ENCODE measurements around the gene PTGFRN.
"Not testable (repeated sequence)": the region's sequence is repeated elsewhere in the genome, so short reads cannot be mapped to it uniquely, and the experiment has no call there.

Gene PTGFRN

DNA sequence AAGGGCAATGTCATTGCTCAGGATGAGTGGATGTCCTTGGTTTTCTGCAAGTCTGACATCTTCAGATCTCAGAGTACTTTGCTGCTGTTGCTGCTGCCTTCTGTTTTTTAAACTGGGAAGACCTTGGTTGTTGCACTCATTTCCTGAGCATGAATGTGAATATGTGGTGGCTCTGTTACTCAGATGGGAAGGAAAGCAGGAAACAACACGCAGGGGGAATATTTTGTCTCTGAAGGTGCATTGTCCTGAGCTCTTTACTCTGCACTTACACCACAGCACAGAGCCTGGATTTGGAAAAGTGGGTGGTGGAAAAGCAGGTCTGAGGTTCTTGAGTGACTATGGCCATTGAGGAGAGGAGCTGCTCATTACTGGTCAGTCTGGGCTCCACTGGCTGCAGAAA lies 36.3 kb downstream of the PTGFRN start:
- no peak for DNase-seq

DNA sequence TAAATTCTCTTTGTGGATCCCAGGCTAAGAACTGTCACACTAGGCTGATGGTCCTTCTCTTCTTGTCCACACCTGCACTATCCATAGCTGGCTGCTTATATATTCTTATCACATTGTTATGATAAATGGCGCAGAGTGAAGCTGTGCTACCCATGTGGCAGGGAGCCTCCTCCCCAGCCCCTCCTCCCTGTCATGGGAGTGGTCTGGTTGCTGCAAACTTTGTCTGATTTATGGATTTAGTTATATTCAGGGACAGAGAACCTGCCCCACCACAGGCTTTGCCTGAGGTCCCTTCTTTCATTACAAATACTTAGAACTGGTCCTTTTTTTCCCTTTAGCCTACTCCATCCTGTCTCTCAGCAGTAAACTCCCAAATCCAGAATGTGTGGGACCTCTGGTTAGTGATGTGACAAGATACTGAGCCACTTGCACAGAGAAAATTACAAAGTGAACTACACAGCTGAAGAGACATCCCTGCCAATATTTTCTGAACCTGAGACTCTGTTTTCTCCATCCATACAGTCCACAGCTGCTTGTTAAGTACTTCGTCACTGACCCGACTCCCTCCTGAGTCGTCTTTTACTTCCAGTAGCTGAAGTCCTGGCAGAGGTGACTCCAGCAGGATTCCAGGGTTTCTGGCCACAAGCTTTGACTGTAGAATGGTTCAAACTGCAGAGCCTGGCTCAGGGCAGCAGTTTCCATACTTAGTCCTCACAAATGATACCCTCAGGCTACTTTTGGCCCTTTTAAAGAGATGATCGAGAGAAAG lies 37.6 kb downstream of the PTGFRN start:
- no peak for DNase-seq

DNA sequence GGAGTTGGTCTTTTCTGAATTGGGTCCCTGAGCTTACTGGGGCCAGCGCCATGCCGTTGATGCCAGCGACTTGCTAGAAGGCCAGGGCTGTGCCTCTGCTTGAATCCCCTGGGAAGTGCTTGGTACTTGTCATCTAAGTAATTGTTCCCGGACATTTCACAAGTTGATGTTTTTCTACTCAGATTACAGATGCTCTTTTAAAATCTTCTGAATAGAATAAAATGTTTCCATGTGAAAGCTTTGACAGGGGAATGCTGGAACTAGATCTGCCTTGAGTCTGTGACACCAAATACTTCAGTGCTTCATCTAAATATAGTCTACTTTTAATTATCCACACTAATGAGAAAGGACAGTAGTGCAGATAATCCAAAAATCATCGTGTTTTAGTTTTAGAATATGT lies 38.3 kb downstream of the PTGFRN start:
- no peak for DNase-seq

DNA sequence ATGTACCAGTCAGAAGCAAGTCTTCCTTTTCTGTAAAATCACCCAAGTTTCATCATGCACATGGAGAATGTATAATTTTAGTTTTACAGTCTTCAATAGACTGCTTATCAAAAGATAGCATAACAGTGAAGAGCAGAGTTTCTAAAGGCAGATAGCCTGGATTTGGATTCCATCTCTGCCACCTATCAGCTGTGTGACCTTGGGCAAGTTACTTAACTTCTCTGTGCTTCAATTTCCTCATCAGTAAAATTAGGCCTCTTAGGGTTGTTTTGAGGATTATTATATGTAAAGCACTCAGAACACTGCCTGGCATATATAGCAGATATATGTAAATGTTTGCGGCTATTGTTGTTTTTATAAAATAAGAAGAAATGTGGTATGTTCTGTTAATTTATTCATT lies 38.9 kb downstream of the PTGFRN start:
- no peak for DNase-seq

DNA sequence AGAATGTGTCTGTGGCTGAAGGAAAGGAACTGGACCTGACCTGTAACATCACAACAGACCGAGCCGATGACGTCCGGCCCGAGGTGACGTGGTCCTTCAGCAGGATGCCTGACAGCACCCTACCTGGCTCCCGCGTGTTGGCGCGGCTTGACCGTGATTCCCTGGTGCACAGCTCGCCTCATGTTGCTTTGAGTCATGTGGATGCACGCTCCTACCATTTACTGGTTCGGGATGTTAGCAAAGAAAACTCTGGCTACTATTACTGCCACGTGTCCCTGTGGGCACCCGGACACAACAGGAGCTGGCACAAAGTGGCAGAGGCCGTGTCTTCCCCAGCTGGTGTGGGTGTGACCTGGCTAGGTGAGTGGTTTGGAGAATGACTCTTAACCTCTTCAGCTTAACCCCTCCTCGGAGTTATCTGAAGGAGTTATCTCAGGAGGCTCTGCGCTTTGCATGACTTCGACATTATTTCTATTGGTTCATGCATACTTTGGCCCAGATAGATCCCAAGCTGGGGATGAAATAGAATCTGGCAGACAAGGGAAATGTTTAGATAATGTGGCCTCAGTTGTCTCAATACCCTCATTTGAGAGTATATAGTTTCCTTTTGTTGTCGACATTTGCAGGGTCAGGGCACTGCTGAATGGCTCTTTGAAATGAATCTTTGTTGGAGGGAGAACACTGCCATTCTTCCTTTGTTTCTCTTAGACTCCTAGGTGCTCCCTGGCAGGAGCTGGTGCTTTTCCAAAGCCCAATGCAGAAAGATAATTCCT lies 39.7 kb downstream of the PTGFRN start:
- DNase-seq, result no peak

DNA sequence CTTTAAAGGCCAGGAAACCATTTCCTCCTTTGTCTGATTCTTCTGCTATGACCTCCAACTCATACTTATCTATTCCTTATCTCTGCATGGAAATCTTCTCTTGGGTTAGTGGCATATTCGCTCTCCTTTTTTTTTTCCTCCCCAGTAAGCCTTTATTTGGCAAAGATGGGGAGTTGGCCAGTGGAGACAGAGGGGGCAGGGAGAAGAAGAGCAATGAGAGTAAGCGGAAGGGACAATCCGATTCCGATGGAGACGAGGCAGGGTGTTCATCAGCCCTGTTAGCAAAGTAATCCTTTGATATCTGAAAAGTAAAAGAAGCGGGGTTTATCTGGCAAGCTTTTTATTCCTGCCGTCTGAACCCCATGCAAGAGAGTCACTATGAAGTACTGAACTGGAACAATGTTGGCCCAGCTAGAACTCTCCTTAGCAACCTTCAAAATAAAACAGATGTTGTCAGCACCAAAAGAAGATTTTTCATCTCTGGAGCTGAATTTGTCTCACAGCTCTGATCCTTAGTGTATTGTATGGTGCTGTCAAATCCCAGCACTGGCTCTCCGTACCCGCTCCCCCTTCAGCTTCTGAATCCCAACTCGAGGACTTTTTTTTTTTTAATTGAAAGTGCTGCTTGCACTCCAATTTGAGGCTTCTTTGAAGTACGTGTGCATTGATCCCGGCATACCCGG lies 40.9 kb downstream of the PTGFRN start:
- DNase-seq, result no peak

DNA sequence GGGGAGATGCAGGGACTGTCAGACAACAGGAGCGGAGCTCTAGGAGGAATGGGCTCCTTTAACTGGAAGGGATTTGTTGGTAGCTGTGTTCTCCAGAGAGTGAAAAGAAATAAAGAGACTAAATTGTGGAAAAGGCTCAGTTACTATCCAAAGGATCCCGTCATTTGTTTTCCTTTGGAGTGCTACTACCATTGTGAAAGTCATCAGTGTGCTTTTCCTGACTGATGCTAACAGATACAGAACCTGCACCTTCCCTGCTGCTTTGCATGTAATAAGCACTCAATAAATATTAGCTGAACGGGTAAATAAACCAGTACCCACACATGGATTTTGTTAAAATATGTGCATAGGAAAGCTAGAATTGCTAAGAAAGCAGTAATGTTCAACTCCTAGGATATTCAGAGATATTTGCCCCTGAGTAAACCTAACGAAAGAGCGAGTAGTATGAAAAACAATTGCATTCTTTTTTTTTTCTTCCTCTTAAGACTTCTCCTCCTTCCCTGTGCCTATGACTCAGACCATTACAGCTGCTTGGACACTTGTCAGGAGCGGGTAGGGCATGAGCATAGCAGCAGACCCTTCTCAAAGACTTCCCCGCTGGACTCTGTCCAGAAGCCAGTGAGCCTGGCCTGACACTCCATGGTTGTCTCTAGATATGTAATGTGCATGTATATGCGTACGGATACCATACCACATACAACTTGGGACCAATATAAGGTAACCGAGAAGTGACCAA lies 41.7 kb downstream of the PTGFRN start:
- DNase-seq, result no peak

DNA sequence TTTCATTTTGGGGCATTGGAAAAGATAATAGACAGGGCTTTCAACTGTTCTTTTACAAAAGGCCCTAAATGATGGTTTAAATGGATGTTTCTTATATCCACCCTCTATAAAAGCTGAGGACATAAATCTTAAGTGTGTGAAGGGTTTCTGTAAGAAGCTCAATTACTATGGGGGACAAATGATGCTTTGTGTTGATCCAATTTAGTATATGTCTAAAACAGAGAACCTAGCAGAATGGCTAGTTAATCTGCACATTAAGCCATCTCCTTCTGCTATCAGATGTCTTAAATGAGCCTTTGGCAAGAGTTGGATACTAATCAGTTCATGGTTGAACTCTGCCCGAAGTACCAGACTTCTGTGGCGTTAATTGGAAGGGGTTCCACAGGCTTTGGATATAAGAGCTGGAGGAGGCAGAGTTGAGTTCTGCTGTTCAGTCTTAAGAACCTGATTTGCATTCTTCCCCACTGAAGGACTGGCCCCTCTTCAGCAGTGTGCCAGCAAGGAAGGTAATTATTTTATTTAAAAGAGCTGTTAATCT lies 43.1 kb downstream of the PTGFRN start:
- DNase-seq, result peak; percentile 24

DNA sequence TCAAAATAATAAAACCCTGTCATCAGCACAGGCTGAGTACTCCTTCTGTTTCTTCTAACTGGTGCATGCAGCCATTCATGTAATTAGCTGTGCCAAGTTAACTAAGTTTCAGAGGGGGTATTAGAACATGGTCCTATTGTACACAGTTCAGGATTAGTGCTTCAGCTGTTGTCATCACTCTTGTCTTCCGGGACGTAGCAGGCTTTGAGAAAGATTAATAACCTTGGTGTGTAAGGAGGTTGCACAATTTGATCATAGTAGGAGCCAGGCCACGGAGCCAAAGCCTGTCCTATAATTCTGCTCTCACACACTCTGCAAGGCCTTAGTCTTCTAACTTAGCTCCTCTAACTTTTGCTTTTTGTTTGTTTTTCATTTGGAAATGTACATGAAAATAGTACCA lies 44.7 kb downstream of the PTGFRN start:
- no peak for DNase-seq

DNA sequence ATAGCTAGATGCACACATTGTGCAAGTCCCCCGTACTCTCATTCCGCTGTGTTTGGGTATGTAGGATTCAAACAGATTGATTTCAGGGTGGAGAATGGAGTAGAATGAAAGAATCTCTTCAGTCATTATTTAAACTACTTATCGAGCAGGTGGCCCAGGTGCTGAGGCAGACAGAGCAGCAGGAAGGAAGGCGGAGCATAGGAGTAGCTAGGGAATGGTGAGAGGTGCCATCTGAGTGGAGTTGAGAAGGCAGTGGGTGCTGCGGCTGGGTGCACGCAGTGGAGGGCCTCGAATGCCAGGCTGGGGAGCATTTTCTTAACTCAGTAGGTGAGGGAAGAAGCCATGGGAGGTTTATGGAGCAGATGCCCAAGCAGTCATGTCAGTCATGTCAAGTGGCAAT lies 46.7 kb downstream of the PTGFRN start:
- DNase-seq, result no peak

DNA sequence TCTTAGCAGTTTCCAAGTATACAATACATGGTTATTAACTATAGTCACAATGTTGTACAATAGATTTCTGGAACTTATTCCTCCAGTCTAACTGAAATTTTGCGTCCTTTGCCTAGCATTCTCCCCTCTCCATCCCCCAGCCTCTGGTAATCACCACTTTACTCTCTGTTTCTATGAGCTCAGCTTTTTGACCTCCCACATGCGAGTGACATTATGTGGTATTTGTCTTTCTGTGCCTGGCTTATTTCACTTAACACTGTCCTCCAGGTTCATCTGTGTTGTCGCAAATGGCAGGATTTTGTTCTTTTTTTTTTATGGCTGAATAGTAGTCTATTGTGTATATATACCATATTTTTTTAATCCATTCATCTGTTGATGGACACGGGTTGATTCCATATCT lies 47.9 kb downstream of the PTGFRN start:
- no peak for DNase-seq

DNA sequence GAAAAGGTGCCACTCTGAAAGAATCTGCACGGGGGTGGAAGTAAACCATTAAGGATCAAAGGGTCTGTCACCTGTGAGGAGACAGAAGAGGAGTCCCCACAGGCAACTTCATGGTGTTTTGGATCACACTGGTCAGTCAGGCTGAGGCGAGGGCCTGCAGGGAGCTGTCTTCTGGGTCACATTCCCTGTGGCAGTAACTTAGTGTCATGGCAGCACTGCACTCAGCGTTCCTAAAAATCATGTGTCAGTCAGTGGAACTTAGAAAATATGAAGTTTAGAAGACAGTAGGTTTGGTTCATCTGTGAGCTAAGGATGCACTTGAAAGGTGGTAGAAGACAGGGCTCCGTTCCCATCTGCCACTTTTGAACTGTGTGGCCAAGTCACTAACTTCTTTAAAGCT lies 48.4 kb downstream of the PTGFRN start:
- no peak for DNase-seq

DNA sequence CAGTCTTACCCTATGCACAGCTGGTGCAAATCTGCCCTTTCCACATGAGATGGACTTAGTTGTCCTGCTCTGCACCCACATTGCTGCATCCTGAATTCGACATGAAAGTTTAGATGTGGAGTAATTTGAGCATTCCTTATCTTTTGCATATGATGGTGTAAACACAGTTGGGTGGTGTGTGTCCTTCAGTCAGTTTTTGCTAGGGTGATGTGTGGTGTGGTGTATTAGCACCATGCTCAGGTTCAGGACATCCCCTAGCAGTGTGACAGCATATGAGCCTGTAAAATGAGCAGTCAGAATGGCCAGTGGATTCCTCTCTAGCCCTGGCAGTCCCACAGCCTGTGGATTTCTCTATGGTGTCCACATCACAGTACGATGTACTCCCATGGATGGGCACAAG lies 49.3 kb downstream of the PTGFRN start:
- DNase-seq, result no peak

DNA sequence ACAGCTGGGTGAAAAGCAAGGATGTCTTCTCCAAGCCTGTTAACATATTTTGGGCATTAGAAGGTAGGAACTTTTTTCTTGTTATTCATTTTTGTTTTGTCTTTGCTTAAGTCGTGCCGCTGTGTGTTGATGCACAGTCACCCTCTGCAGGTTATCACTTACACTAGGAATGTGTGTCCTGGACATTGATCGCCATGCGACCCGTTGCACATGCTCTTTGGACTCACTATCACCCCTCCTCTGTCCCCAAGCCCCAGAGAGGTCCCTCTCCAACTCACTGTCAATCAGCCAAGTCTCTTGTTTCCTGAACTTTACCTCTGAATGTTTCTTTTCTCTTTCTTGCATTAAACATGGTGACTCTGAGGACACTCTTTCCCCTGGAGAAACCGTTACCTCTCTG lies 51.9 kb downstream of the PTGFRN start:
- DNase-seq, result no peak

DNA sequence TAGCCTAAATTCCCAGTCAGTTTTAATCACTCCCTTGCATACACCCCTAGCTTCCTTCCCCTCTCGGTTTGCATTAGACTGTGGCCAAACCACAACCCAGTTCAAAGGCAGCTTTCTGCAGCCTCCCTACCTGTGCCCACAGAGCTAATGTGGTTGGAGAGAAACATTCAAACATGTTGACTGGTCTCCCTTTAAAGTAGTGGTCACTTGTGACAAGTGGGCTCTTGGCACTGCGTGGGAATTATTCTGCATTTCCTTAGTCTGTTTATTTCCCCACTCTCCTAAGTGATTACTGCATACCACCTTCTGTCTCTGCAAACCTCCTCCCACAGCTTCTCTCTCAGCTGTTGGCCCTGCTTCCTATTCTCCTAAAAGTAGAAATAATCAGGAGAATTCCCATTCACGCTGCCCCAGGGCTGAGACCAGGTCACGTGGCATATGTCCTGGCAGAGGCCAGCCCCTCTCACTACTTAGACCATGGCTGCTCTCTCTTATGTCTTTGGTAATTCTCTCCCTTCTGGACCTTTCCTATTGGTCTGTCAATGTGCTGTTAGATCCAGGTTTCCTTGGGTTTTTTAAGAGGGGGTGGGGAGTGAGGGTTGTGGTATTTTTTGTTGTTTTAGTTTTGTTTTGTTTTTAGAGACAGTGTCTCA lies 53.4 kb downstream of the PTGFRN start:
- DNase-seq, result no peak

DNA sequence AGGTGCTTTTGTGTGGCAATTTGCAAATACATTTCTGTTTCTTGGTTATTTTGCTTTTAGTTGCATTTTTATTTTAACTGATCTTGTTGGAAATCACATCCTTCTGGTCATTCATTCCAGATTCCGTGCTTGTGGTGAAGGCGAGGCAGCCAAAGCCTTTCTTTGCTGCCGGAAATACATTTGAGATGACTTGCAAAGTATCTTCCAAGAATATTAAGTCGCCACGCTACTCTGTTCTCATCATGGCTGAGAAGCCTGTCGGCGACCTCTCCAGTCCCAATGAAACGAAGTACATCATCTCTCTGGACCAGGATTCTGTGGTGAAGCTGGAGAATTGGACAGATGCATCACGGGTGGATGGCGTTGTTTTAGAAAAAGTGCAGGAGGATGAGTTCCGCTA lies 57.1 kb downstream of the PTGFRN start:
- no peak for DNase-seq

DNA sequence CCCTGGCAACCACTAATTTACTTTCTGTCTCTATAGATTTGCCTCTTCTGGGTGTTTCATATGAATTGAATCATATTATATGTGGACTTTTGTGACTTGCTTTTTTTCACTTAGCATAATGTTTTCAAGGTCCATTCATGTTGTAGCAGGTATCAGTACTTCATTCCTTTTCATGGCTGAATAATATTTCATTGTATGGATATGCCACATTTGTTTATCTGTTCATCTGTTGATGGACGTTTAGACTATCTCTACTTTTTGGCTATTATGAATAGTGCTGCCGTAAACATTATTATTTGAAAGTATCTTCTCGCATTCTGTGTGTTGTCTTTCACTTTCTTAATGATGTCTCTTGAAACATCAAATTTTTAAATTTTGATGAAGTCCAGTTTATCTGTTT lies 59.0 kb downstream of the PTGFRN start:
- DNase-seq, result no peak

DNA sequence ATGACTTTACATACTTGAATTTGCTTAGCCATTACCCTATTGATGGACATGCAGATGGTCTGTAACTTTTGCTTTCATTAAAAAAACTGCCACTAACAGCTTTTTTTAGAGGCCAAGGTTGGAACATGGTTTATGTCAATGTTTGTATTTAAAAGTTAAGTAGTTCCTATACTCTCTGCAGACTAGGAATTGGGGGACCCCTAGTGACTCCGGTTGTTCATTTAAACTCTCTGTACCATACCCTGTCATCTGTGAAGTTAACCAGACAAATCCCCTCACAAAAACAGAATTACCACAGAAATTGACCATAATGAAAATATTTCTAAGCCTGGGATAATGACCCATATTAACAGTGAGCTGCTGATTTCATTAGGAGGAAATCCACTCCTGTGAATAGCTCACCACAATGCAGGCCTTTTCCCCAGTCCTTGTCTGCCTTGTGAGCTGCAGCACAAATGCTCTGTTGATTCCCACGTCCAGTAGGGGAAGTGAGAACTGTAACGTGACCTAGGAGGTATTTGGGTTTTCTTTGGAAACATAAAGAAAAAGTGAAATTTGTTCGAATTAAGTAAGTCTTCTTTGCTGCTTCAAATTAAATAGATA lies 61.6 kb downstream of the PTGFRN start:
- DNase-seq, result no peak

DNA sequence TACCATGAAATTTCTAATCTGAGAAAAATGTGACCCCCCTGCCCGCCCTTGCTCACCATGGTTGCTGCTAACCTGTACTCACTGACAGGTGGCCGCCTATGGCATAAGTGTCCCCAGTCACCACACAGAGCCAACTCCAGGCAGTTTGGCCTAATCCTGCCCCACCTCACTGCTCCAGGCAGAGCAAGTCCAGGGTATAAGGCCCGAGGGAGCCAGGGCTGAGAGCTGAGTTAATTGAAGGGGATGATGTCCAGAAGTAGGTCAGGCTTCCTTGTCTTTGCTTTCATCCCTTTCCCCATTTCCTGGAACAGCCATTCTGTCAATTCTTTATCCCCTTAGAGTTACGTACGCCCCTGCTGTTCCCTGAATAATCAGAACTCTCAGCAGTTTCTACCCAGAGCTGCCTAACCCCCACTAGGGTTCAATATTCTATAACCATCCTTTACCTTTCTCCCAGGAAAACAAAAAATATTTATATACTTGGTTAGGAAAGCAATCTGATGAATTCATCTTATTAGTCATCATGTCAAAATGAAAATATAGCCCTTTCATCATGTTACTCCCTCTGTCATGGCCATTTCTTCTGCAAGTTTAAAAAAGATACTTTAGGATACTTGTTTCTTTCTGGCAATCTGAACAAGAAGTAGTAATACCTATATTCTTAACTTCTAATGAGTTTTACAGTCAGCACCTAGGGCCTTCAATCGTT lies 62.4 kb downstream of the PTGFRN start:
- DNase-seq, result no peak

DNA sequence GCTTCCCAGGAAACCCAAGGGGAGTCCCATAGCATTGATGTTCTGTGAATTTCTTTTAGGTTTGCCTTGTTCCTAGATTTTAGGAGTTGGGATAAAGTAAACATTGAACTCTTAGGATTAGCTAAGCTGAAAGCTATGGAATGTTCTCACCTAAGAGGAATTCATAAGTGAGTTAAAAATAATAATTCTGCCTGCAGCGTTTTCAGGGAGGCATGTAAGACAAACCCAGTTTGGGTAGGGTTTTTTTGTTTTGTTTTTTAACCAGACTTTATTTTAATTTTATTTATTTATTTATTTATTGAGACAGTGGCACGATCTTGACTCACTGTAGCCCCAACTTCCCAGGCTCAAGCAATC lies 62.9 kb downstream of the PTGFRN start:
- DNase-seq, result no peak

DNA sequence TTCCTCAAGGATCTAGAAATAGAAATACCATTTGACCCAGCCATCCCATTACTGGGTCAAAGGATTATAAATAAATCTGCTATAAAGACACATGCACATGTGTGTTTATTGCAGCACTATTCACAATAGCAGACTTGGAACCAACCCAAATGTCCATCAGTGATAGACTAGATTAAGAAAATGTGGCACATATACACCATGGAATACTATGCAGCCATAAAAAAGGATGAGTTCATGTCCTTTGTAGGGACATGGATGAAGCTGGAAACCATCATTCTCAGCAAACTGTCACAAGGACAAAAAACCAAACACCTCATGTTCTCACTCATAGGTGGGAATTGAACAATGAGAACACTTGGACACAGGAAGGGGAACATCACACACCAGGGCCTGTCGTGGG lies 70.6 kb downstream of the PTGFRN start:
- DNase-seq, result not testable (repeated sequence)

All from NCI-H2227 treated with DMSO at 0.1 percent for 48 hours (cell line).